Lower leg skin (tissue), 4 donors: ENCODE data around the gene PRDM11. TPM values are rescaled to one million over a fixed set of nuclear protein-coding genes. Genes with fewer than 3 reads are reported as not detected.

Source experiments
- DNase-seq, 2 donors: peaks; one replicate each; pipeline ENCODE4 v3.0.0-alpha.2; 2019; ENCODE audit warnings: low spot score in 2 of 2
- H3K4me3 ChIP-seq: fragments of 200-600 bp; sonication (generic); 2 replicates; pipeline ENCODE4 v1.5.1; 2017; ENCODE audit warnings: mild to moderate bottlenecking, low read depth; ENCODE audit not compliant: poor library complexity, severe bottlenecking
- POLR2A ChIP-seq, 2 donors: fragments of 450-650 bp; IDR thresholded peaks; one replicate each; pipeline ENCODE4 v1.6.1; 2016 to 2017; ENCODE audit warnings: antibody characterized with exemption in 2 of 2, mild to moderate bottlenecking in 1 of 2, moderate library complexity in 1 of 2
- WGBS, 2 donors: methylation state at CpG; one replicate each; pipeline ENCODE4 v1.1.5; 2018; 5-methylcytosine and 5-hydroxymethylcytosine counted together
- intact Hi-C: fragments of 100-400 bp; cut with DNase I; formaldehyde crosslinking; loops from one replicate; pipeline ENCODE4 v1.15.0; 2023; ENCODE audit warnings: low total_unique reads
- total RNA-seq, 4 donors: library from RNA; depleted of rRNA; stranded (reverse); fragments of >200 nt; gene quantifications; one replicate each; pipeline ENCODE4 v1.1.0, GENCODE V29; 2016
- TF ChIP-seq, protein P1 (sequence below), 3 donors: fragments of 450-650 bp; IDR thresholded peaks; one replicate each; pipeline ENCODE4 v1.5.1; 2016; ENCODE audit warnings: antibody characterized with exemption in 3 of 3, mild to moderate bottlenecking in 3 of 3, moderate library complexity in 2 of 3

PRDM11 gene
- total RNA-seq, 4 donors from 2014 or later = 3.2 to 9.5 (median 6.6) TPM

DNA sequence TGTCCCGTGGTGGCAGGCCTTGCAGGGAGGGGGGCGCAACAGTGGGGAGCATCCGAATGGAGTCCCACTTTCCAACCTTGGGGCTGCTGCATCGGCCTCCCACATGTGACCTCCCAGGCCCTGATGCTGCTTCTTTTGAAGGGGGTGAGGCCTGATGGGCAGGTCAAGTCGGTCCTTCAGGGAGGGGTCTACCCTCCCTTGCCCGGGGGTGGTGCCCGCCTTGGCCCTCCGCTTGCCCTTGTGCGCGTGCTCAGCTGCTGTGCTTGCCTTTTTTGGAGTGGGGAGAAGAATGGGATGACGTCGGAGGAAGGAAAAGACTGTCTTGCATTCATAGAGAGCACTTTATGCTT, 66.9 kb downstream of the PRDM11 start:
- no peak for DNase-seq
- 91 to 92% methylated on average over 12 of the region's 12 CpGs for WGBS, 2 donors
- TF ChIP-seq, protein P1, sequence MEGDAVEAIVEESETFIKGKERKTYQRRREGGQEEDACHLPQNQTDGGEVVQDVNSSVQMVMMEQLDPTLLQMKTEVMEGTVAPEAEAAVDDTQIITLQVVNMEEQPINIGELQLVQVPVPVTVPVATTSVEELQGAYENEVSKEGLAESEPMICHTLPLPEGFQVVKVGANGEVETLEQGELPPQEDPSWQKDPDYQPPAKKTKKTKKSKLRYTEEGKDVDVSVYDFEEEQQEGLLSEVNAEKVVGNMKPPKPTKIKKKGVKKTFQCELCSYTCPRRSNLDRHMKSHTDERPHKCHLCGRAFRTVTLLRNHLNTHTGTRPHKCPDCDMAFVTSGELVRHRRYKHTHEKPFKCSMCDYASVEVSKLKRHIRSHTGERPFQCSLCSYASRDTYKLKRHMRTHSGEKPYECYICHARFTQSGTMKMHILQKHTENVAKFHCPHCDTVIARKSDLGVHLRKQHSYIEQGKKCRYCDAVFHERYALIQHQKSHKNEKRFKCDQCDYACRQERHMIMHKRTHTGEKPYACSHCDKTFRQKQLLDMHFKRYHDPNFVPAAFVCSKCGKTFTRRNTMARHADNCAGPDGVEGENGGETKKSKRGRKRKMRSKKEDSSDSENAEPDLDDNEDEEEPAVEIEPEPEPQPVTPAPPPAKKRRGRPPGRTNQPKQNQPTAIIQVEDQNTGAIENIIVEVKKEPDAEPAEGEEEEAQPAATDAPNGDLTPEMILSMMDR (IDR thresholded peaks at IDR 0.05) = no peak
- TF ChIP-seq POLR2A (IDR thresholded peaks at IDR 0.05) = no peak
- H3K4me3 ChIP-seq = no peak overlapping the region
- intact Hi-C loops = no loop called here

DNA sequence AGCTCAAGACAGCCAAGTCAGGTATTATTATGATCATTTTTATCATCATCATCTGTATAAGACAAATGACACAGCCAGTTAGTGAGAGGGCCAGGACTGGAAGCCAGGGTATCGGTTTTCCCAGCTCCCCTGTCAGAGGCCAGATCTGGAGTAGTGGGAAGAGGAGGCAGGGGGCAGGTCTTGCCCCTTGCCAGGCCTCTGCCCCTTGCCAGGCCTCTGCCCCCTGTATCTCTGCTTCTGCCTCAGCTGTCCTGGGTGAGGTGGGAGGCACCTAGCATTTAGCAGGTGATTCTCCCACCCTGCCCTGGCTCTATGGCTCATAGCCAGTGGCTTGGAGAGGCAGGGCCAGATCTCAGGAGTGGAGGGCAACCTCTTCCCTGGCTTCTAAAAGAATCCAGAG, 67.3 kb downstream of the PRDM11 start:
- DNase-seq = no peak
- WGBS, 2 donors = 100% methylated on average over 1 of the region's 1 CpG
- TF ChIP-seq, protein P1 (IDR thresholded peaks at IDR 0.05) = no peak
- no peak for TF ChIP-seq POLR2A (IDR thresholded peaks at IDR 0.05)
- intact Hi-C loops = no loop called here
- no peak overlapping the region for H3K4me3 ChIP-seq

DNA sequence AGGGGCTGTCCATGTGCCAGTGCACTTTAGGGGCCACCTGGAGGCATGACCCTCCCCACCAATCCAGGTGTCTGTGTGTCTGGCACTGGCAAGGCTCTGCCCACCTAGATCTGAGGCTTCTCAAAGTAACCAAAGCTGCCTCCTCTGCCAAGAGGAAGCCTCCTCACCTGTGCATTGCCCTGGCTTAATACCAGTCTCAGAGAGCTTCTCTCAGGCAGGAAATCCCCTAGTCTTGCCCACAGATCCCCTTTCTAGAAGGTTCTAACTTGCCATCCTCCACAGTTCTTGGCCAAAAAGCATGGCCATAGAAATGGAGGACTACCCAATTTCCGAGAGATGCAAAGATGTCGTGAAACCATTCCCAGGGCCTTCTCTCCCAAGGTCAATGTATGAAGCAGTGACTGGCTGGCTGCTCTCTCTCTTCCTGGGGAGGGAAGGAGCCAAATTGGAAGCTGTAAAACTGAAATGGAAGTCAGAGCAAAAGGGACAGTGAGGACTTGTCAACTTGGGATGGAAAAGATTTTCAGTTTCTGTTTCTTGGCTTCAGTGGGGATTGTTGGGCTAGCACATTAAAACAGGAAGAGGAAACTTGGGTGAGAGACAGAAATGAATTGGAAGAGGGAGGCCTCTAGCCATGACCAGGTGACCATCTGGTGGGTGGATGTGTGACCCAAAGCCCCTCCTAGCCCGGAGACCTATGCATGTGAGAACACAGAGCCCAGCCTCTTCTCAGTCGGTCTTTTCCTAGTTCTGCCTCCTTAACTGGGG, 68.8 kb downstream of the PRDM11 start:
- WGBS, 2 donors = 89 to 93% methylated on average over 4 of the region's 4 CpGs
- H3K4me3 ChIP-seq = no peak overlapping the region
- TF ChIP-seq, protein P1 (IDR thresholded peaks at IDR 0.05) = no peak
- TF ChIP-seq POLR2A (IDR thresholded peaks at IDR 0.05) = no peak
- peak in 1 of 2 donors; percentile 32 for DNase-seq
- intact Hi-C loops = no loop called here

DNA sequence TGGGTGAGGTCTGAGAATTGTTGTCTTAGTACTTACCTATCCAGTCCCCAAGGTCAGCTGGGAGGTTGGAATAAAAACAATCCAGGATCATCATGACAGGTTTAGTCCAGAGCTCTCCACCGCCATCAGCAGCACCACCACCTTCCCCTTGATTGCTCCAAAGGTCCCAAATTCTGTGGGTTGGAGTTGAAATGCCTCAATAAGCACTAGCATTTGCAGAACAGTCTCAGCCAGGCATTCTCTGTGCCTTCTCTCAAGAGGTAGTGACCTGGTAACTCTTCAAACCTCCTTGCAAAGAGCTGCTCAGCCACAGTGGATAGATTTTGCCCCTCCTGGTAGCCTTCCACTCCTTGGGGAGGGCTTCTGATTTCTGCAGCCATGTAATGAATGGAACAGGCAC, 69.6 kb downstream of the PRDM11 start:
- intact Hi-C loops = no loop called here
- DNase-seq = peak in 1 of 2 donors; percentile 49
- no peak overlapping the region for H3K4me3 ChIP-seq
- WGBS, 2 donors = 89 to 100% methylated on average over 1 of the region's 1 CpG
- no peak for TF ChIP-seq POLR2A (IDR thresholded peaks at IDR 0.05)
- TF ChIP-seq, protein P1 (IDR thresholded peaks at IDR 0.05) = no peak

DNA sequence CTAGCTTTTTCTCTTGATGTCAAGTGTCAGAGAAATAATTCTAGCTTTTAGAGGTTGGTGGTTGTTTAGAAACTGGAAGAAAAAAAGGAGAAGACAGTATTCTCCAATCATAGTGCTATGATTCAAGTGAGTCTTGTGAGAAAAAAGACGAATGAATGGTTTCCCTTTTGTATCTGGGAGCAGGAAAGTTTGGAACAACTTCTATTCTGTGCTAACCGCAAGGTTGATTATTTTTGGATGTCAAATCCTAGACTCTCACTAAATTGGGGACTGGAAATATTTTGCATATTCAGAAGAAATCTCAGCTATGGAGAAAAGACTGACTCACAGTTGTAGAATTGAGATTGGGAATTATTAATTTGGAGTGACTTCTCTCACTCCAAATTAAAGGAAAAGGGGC, 70.5 kb downstream of the PRDM11 start:
- 67 to 79% methylated on average over 2 of the region's 2 CpGs for WGBS, 2 donors
- H3K4me3 ChIP-seq = no peak overlapping the region
- TF ChIP-seq, protein P1 (IDR thresholded peaks at IDR 0.05) = no peak
- no peak for TF ChIP-seq POLR2A (IDR thresholded peaks at IDR 0.05)
- DNase-seq = no peak
- intact Hi-C loops = no loop called here

DNA sequence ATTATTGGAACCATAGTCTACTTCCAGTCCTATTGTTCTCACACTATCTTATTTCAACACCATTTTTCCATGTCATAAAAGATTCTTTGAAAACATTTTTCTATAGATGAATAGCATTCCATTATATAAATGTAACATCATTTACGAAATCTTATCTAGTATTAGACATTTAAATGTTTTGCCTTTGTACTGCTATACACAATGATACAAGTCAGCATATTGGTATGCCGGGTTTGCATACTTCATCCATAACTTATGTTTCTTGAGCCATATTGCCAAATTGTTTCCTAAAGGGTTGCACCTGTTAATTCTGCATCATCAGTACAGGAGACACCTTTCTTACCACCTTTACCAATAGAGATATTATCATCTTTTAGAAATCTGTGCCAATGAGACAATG, 71.6 kb downstream of the PRDM11 start:
- intact Hi-C loops = no loop called here
- whole genome bisulfite sequencing, 2 donors = 89% methylated on average over 2 of the region's 2 CpGs
- no peak for DNase-seq
- H3K4me3 ChIP-seq = no peak overlapping the region
- no peak for TF ChIP-seq POLR2A (IDR thresholded peaks at IDR 0.05)
- TF ChIP-seq, protein P1 (IDR thresholded peaks at IDR 0.05) = no peak
